GM12801 (cell line): ENCODE results near the gene TBC1D9B.

Experiments
- TF ChIP-seq, protein P1 (sequence below): IDR thresholded peaks from one replicate; pipeline ENCODE4 v1.5.1; 2011; ENCODE audit warnings: control low read depth; ENCODE audit not compliant: insufficient read length; ENCODE audit errors: extremely low read depth

The TBC1D9B gene

DNA sequence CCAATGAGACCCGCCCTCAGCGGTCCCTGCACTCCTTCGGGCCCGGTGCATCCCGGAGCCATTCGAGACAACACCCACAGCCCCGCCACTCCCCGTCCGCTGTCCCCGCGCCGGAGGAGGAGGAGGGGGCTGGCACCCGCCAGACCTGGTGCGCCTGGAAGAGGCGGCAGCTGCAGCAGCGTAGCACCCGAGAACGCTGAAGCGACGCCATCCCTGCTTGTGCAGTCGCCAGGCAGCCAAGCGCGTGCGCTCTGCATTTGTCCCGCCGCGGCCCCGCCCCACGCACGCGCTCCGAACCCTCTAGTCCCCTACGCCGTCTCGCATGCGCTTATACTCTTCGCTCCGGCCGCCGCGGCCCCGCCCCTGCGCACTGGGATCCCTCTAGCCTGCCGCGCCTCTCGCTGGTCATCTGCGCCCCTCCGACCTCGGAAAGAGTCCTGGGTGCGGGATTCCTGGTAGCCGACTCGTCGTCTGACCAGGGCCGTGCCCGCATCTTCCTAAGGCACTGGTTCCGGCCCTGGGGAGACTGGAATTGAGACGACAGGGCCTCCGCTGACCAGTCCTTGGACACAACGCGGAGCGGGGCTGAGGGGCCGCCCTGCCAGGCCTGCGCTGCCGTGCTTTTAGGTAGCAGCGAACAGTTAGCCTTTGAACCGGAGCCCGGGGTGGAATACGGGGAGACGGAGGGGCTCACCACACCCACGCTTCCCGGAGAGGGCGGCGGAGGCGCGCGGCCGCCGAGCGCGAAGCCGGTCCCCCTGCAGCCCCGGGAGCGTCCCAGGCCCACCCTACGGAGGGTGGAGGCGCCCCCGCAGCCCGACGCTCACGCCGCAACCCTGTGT, 48.9 kb downstream of the TBC1D9B start, which contains the start of gene MRNIP:
Gene MRNIP (minus strand): TSS at position 232 of the 842 bp plus-strand sequence. CDS start 21 bp downstream, at position 211.
- TF ChIP-seq, protein P1, sequence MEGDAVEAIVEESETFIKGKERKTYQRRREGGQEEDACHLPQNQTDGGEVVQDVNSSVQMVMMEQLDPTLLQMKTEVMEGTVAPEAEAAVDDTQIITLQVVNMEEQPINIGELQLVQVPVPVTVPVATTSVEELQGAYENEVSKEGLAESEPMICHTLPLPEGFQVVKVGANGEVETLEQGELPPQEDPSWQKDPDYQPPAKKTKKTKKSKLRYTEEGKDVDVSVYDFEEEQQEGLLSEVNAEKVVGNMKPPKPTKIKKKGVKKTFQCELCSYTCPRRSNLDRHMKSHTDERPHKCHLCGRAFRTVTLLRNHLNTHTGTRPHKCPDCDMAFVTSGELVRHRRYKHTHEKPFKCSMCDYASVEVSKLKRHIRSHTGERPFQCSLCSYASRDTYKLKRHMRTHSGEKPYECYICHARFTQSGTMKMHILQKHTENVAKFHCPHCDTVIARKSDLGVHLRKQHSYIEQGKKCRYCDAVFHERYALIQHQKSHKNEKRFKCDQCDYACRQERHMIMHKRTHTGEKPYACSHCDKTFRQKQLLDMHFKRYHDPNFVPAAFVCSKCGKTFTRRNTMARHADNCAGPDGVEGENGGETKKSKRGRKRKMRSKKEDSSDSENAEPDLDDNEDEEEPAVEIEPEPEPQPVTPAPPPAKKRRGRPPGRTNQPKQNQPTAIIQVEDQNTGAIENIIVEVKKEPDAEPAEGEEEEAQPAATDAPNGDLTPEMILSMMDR, result no peak

DNA sequence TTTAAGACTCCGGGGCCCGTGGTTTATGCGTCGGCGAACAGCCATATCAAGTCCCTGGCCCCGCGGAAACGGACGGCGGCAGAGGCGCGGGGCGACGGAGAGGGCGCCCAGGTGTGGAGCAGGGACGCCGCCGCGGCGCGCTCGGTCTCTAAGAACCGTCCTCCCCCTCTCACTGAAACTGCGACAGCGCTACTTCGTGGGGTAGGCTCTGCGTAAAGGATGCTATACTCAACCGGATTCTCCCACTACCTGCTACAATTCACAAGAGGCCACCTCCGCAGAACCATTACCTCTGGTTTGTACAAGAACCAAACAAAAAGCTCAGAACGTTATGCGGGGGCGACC, 49.5 kb downstream of the TBC1D9B start:
- TF ChIP-seq, protein P1, result no peak

DNA sequence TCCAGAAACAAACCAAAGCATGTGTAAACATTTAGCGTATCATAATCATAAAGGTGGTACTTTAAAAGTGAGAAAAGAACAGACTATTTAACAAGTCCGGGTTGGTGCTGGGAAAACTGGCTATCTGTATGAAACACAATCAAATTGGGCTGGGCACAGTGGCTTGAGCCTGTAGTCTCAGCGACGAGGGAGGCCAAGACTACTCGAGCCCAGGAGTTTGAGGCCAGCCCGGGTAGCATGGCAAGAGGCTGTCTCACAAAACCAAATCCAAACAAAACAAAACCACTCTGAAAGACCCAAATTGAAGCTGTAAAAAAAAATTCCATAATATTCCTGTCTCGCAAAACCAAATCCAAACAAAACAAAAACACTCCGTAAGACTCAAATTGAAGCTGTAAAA, 53.3 kb downstream of the TBC1D9B start:
- TF ChIP-seq, protein P1, result no peak

DNA sequence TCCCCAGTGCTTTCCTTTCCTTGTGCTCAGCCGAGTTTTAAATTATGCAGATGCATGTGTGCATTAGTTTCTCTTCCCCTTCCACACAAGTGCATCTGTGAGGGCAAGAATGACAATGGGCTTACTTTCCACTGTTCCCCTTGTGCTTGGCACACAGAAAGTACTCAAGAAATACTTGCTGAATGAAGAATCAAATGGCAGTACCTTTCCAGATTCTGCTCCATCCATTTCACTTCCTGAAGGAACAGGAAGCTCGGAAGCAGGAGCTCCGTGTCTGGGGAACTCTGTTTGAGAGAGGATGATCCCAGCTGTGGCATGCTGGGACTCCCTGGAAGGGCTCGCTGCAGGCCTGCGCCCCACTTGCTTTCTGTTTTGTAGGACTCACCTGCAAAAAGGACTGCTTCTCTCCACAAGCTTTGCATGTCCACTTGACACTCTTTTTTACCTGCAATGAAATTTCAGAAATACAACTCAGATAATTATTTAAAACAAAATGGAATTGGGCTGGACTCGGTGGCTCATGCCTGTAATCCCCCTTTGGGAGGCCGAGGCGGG, 54.6 kb downstream of the TBC1D9B start:
- TF ChIP-seq, protein P1, result no peak

DNA sequence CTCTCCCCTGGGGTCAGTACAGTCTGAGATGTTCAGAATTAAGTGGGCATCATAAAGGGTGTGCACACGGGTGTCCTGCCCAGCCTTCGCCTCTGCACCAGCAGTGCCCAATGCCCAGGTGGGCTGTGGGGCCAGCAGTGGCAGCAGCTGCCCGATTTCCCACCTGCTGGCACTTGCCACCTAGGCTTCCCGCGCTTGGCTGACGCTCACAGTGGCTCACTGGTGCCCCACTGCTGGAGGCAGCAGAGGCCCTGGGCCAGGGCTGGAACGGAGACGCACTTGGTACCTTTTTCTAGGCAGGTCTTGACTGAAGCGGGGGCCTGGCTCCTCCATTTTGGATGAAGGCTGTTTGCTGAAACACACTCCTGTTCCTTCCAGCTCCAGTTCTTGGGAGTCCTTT, 66.1 kb downstream of the TBC1D9B start:
- TF ChIP-seq, protein P1, result no peak

DNA sequence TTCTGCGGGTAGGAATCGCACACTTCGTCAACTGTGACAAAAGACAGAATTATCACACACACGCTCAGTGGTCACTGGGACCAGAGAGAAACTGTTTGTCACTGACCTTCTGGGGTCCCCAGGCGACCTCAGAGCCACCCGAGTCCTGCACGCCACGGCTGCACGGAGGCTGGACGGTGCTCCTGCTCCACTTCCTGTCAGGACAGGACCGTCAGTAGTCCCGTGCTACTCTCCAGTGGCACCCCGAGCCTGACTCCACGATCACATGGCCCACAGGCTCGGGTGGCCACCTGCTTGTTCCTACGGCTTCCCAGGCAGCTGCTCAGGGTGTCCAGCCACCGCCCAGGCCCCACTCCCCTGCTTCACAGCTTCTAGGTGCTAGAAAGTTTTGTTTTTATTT, 66.9 kb downstream of the TBC1D9B start:
- TF ChIP-seq, protein P1, result no peak

DNA sequence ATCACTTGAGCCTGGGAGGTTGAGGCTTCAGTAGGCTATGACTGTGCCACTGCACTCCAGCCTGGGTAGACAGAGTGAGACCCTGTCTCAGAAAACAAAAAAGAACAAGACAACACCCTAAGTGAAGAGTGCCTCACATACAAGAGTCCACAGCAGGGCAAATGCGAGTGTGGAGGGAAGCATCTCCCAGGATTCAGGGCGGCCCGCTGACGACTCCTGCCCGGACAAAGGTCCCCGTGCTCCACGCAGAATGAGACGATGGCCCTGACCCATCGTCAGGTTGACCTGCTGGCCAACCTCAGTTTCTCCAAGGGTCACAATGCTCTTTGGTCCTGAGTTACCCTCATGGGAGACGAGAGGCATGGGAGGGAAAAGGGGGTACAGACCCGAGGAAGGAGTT, 67.4 kb downstream of the TBC1D9B start:
- TF ChIP-seq, protein P1, result no peak
